HepG2 (cell line): ENCODE results near the gene RELB. TPM values are rescaled to one million over a fixed set of nuclear protein-coding genes. Genes with fewer than 3 reads are reported as not detected.

Experiments used
- DMAP1 ChIP-seq: IDR thresholded peaks from 2 replicates; pipeline ENCODE4 v1.6.1; 2016
- FOXM1 ChIP-seq: sonication (generic); formaldehyde crosslinking; IDR thresholded peaks from 2 replicates; pipeline ENCODE4 v1.5.0; 2020; ENCODE audit warnings: missing genetic modification reagents
- GATAD2A ChIP-seq: IDR thresholded peaks from 2 replicates; pipeline ENCODE4 v1.6.1; 2016
- GTF2F1 ChIP-seq: fragments of 150-350 bp; IDR thresholded peaks from 2 replicates; pipeline ENCODE4 v1.6.1; 2014; ENCODE audit warnings: low read length
- HCFC1 ChIP-seq: fragments of 150-350 bp; IDR thresholded peaks from 2 replicates; pipeline ENCODE4 v1.6.1; 2014; ENCODE audit warnings: low read depth, low read length
- HMGA1 ChIP-seq: sonication (generic); formaldehyde crosslinking; conservative IDR thresholded peaks from 2 replicates; pipeline ENCODE4 v1.4.0; 2020; ENCODE audit warnings: missing genetic modification reagents
- KAT7 ChIP-seq: IDR thresholded peaks from 2 replicates; pipeline ENCODE4 v1.6.1; 2018; ENCODE audit warnings: borderline replicate concordance, missing compliant biosample characterization
- KLF11 ChIP-seq: IDR thresholded peaks from 2 replicates; pipeline ENCODE4 v1.6.1; 2016; ENCODE audit warnings: missing compliant biosample characterization
- KMT2A ChIP-seq: sonication (generic); formaldehyde crosslinking; IDR thresholded peaks from 2 replicates; pipeline ENCODE4 v1.4.0; 2020; ENCODE audit warnings: missing genetic modification reagents
- NFYC ChIP-seq: IDR thresholded peaks from 2 replicates; pipeline ENCODE4 v1.6.1; 2016; ENCODE audit warnings: missing genetic modification reagents, missing compliant biosample characterization
- POLR2AphosphoS2 ChIP-seq: IDR thresholded peaks from 2 replicates; pipeline ENCODE4 v1.6.1; 2011; ENCODE audit warnings: low read depth, low read length, improper control_type of control experiment
- PTBP1 ChIP-seq: fragments of 200-400 bp; formaldehyde crosslinking; IDR thresholded peaks from 2 replicates; pipeline ENCODE4 v1.6.1; 2018; ENCODE audit warnings: low read length, low read depth; ENCODE audit not compliant: poor library complexity, severe bottlenecking
- SCMH1 ChIP-seq: sonication (generic); formaldehyde crosslinking; IDR thresholded peaks from 2 replicates; pipeline ENCODE4 v1.9.0; 2021; ENCODE audit warnings: missing genetic modification reagents, mild to moderate bottlenecking, borderline replicate concordance
- ZNF44 ChIP-seq: sonication (generic); formaldehyde crosslinking; IDR thresholded peaks from 2 replicates; pipeline ENCODE4 v1.5.1; 2020; ENCODE audit warnings: mild to moderate bottlenecking, missing genetic modification reagents
- ZNF567 ChIP-seq: sonication (generic); formaldehyde crosslinking; IDR thresholded peaks from 2 replicates; pipeline ENCODE4 v1.8.1; 2023; ENCODE audit warnings: mild to moderate bottlenecking, missing genetic modification reagents, borderline replicate concordance
- ZNF589 ChIP-seq: sonication (generic); formaldehyde crosslinking; conservative IDR thresholded peaks from 2 replicates; pipeline ENCODE4 v1.8.0; 2022; ENCODE audit warnings: mild to moderate bottlenecking, moderate library complexity, missing genetic modification reagents
- ZNF598 ChIP-seq: sonication (generic); formaldehyde crosslinking; IDR thresholded peaks from 2 replicates; pipeline ENCODE4 v1.5.1; 2020; ENCODE audit warnings: mild to moderate bottlenecking, missing genetic modification reagents, borderline replicate concordance
- ZNF891 ChIP-seq: sonication (generic); formaldehyde crosslinking; IDR thresholded peaks from 2 replicates; pipeline ENCODE4 v1.5.0; 2020; ENCODE audit warnings: mild to moderate bottlenecking, missing genetic modification reagents
- ZSCAN20 ChIP-seq: sonication (generic); formaldehyde crosslinking; IDR thresholded peaks from 2 replicates; pipeline ENCODE4 v1.4.0; 2020; ENCODE audit warnings: missing genetic modification reagents, mild to moderate bottlenecking, borderline replicate concordance
- polyA plus RNA-seq, 8 experiments: library from polyadenylated mRNA; depleted of rRNA in 3 of 8; stranded (reverse) in 7 of 8; unstranded in 1 of 8; fragments of >200 nt; fragmentation: Illumina TruSeq in 4 of 8; extraction: Trizol in 4 of 8; gene quantifications; 2 replicates each; pipeline versions ENCODE4 v1.2.1 to v1.2.3, GENCODE V29; 2011 to 2016; ENCODE audit warnings: low read depth in 4 of 8, missing spikeins in 1 of 8, mixed read lengths in 1 of 8; ENCODE audit not compliant: insufficient read depth in 1 of 8
- total RNA-seq, 5 experiments: library from RNA; depleted of rRNA; stranded (reverse); fragments of >200 nt; fragmentation: Illumina TruSeq; extraction: Trizol; gene quantifications; 2 replicates each; pipeline ENCODE4 v1.2.3, GENCODE V29; 2016; ENCODE audit warnings: low read depth in 1 of 5
- TF ChIP-seq, protein P1 (sequence below): IDR thresholded peaks from 2 replicates; pipeline ENCODE4 v1.6.1; 2016
- TF ChIP-seq, protein P2 (sequence below): sonication (generic); formaldehyde crosslinking; IDR thresholded peaks from 2 replicates; pipeline ENCODE4 v1.8.0; 2022; ENCODE audit warnings: mild to moderate bottlenecking, missing genetic modification reagents
- TF ChIP-seq, protein P3 (sequence below): IDR thresholded peaks from 2 replicates; pipeline ENCODE4 v1.6.1; 2016; ENCODE audit warnings: low read depth, borderline replicate concordance
- TF ChIP-seq, protein P4 (sequence below): IDR thresholded peaks from 2 replicates; pipeline ENCODE4 v1.6.1; 2016; ENCODE audit warnings: control low read depth
- TF ChIP-seq, protein P5 (sequence below): sonication (generic); formaldehyde crosslinking; IDR thresholded peaks from 2 replicates; pipeline ENCODE4 v1.5.0; 2020; ENCODE audit warnings: missing genetic modification reagents

The RELB gene
- total and polyA plus RNA-seq, 2 of the 13 experiments (the other 11 are each of a cell fraction or from before 2014, with no cell fraction given): 1.9 to 3.5 TPM

DNA sequence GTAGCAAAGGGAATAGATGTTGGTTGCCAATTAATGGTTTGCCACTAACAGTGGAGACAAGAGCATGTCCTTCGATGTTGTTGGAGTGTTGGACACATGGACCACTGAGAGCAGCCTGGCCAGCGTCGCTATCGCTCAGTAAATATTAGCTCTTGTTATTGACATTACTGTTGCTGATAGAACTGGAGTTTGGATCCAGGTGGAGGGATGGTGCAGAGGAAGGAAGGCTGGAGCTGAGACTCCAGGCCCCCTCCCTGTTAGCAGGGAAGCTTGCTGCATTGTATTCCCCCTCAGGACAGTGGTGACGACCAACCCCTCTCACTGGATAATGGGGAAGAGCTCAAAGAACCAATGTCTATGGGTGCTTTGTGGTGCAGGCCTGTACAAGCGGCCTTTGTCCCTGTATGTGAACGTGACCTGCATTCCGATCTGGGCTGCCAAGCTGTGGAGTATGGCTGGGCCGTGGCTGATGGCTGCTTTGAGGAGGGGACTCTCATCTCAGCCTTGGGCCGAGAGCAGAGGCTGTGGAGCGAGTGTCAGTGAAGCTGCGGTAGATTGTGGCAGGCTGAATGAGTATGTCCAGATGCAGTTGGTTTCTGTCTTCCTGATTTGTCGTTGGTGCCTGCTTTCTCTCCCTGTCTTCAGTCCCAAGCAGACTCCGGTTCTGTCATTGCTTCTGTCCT, 44.5 kb downstream of the RELB start (continued):
- TF ChIP-seq, protein P1, sequence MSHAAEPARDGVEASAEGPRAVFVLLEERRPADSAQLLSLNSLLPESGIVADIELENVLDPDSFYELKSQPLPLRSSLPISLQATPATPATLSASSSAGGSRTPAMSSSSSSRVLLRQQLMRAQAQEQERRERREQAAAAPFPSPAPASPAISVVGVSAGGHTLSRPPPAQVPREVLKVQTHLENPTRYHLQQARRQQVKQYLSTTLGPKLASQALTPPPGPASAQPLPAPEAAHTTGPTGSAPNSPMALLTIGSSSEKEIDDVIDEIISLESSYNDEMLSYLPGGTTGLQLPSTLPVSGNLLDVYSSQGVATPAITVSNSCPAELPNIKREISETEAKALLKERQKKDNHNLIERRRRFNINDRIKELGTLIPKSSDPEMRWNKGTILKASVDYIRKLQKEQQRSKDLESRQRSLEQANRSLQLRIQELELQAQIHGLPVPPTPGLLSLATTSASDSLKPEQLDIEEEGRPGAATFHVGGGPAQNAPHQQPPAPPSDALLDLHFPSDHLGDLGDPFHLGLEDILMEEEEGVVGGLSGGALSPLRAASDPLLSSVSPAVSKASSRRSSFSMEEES: peak; percentile 76
- TF ChIP-seq POLR2AphosphoS2: no peak
- no peak for TF ChIP-seq PTBP1
- no peak; the same call in 1 of the 2 replicates for TF ChIP-seq ZNF567
- TF ChIP-seq ZSCAN20 (CRISPR knock-in tag): no peak
- TF ChIP-seq KAT7 (CRISPR knock-in tag): peak; percentile 86; the same call in 1 of the 2 replicates
- TF ChIP-seq GATAD2A: peak; percentile 95
- TF ChIP-seq KMT2A (CRISPR knock-in tag): peak; percentile 38; the same call in 1 of the 2 replicates
- TF ChIP-seq GTF2F1: no peak
- TF ChIP-seq, protein P2, sequence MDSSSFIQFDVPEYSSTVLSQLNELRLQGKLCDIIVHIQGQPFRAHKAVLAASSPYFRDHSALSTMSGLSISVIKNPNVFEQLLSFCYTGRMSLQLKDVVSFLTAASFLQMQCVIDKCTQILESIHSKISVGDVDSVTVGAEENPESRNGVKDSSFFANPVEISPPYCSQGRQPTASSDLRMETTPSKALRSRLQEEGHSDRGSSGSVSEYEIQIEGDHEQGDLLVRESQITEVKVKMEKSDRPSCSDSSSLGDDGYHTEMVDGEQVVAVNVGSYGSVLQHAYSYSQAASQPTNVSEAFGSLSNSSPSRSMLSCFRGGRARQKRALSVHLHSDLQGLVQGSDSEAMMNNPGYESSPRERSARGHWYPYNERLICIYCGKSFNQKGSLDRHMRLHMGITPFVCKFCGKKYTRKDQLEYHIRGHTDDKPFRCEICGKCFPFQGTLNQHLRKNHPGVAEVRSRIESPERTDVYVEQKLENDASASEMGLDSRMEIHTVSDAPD (CRISPR knock-in tag): 0 out of 2 replicates have a peak, but pooled peaks have one; percentile 69
- 0 out of 2 replicates have a peak, but pooled peaks have one; percentile 52 for TF ChIP-seq ZNF891 (CRISPR knock-in tag)
- TF ChIP-seq, protein P3, sequence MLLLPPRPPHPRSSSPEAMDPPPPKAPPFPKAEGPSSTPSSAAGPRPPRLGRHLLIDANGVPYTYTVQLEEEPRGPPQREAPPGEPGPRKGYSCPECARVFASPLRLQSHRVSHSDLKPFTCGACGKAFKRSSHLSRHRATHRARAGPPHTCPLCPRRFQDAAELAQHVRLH (CRISPR knock-in tag): peak; percentile 66; the same call in 1 of the 2 replicates
- TF ChIP-seq, protein P4, sequence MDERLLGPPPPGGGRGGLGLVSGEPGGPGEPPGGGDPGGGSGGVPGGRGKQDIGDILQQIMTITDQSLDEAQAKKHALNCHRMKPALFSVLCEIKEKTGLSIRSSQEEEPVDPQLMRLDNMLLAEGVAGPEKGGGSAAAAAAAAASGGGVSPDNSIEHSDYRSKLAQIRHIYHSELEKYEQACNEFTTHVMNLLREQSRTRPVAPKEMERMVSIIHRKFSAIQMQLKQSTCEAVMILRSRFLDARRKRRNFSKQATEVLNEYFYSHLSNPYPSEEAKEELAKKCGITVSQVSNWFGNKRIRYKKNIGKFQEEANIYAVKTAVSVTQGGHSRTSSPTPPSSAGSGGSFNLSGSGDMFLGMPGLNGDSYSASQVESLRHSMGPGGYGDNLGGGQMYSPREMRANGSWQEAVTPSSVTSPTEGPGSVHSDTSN: no peak
- TF ChIP-seq ZNF44 (CRISPR knock-in tag): no peak
- peak; percentile 78 for TF ChIP-seq DMAP1 (CRISPR knock-in tag)
- no peak for TF ChIP-seq HCFC1
- TF ChIP-seq, protein P5, sequence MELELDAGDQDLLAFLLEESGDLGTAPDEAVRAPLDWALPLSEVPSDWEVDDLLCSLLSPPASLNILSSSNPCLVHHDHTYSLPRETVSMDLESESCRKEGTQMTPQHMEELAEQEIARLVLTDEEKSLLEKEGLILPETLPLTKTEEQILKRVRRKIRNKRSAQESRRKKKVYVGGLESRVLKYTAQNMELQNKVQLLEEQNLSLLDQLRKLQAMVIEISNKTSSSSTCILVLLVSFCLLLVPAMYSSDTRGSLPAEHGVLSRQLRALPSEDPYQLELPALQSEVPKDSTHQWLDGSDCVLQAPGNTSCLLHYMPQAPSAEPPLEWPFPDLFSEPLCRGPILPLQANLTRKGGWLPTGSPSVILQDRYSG (CRISPR knock-in tag): no peak
- no peak for TF ChIP-seq KLF11
- no peak for TF ChIP-seq ZNF598 (CRISPR knock-in tag)
- TF ChIP-seq SCMH1: no peak
- TF ChIP-seq FOXM1 (CRISPR knock-in tag): no peak
- TF ChIP-seq NFYC (CRISPR knock-in tag): peak; percentile 55; the same call in 1 of the 2 replicates
- TF ChIP-seq HMGA1 (CRISPR knock-in tag): no peak
- TF ChIP-seq ZNF589 (CRISPR knock-in tag): no peak
